B cell (primary cell): ENCODE measurements around the gene CHMP1B. TPM values are rescaled to one million over a fixed set of nuclear protein-coding genes. Genes with fewer than 3 reads are reported as not detected.

Source experiments
- ATAC-seq: fragments of 200-7000 bp; cut with Tn5 transposase; one replicate; pipeline ENCODE4 v1.10.0; 2021; ENCODE audit warnings: low read depth, mild to moderate bottlenecking, moderate number of reproducible peaks, moderate library complexity
- CTCF ChIA-PET: fragments of 350-600 bp; sonication (Branson Sonifier 250); formaldehyde crosslinking; loops from one replicate; lab custom pipeline; 2021; ENCODE audit warnings: antibody characterized with exemption, inconsistent platforms; lab: Charles Lee
- POLR2A ChIA-PET: fragments of 350-600 bp; sonication (Branson Sonifier 250); formaldehyde crosslinking; loops from one replicate; lab custom pipeline; 2021; ENCODE audit warnings: antibody characterized with exemption; lab: Charles Lee
- DNase-seq: peaks from one replicate; pipeline ENCODE4 v3.0.0; 2013
- H2AFZ ChIP-seq: 2 replicates; pipeline ENCODE4 v1.6.1; 2012; ENCODE audit warnings: mild to moderate bottlenecking, low read depth, low read length; ENCODE audit not compliant: insufficient read depth, poor library complexity, severe bottlenecking
- H3K27ac ChIP-seq, 2 donors: 1 replicate in 1 of 2; 2 replicates in 1 of 2; pipeline ENCODE4 v1.5.1; 2012 to 2013; ENCODE audit warnings: low read length in 2 of 2, mild to moderate bottlenecking in 2 of 2, moderate library complexity in 1 of 2
- H3K27me3 ChIP-seq, 4 experiments: fragments of 200-600 bp in 1 of 4; sonication (generic) in 1 of 4; replicated peaks in 1 of 4; 1 replicate in 2 of 4; 2 replicates in 2 of 4; pipeline versions ENCODE4 v1.6.1 to v1.7.0; 2013 to 2016; ENCODE audit warnings: low read length in 3 of 4, mild to moderate bottlenecking in 2 of 4, mixed read lengths in 1 of 4, moderate library complexity in 1 of 4; ENCODE audit not compliant: insufficient read depth in 4 of 4, control insufficient read depth in 3 of 4; ENCODE audit errors: control extremely low read depth in 1 of 4
- H3K36me3 ChIP-seq, 2 experiments: replicated peaks in 1 of 2; 1 replicate in 1 of 2; 2 replicates in 1 of 2; pipeline versions ENCODE4 v1.6.1 to v1.7.1; 2013; ENCODE audit warnings: low read length in 1 of 2; ENCODE audit not compliant: insufficient read depth in 2 of 2, control insufficient read depth in 1 of 2; ENCODE audit errors: control extremely low read depth in 1 of 2, extremely low read depth in 1 of 2
- H3K4me1 ChIP-seq, 2 donors: fragments of 200-600 bp in 1 of 2; sonication (generic) in 1 of 2; 1 replicate in 1 of 2; 2 replicates in 1 of 2; pipeline versions ENCODE4 v1.5.1 to v1.6.1; 2013 to 2017; ENCODE audit warnings: low read length in 2 of 2; ENCODE audit not compliant: control insufficient read depth in 2 of 2, insufficient read depth in 2 of 2
- H3K4me2 ChIP-seq: replicated peaks from 2 replicates; pipeline ENCODE3; 2012; ENCODE audit warnings: mild to moderate bottlenecking, low read depth, low read length; ENCODE audit not compliant: poor library complexity, severe bottlenecking
- H3K4me3 ChIP-seq, 5 experiments: fragments of 200-600 bp in 1 of 5; sonication (generic) in 1 of 5; 1 replicate in 3 of 5; 2 replicates in 2 of 5; pipeline versions ENCODE4 v1.5.1 to v1.7.0; 2011 to 2016; ENCODE audit warnings: low read length in 4 of 5, mild to moderate bottlenecking in 4 of 5, low read depth in 2 of 5, control low read depth in 1 of 5, moderate library complexity in 1 of 5; ENCODE audit not compliant: insufficient read depth in 1 of 5; ENCODE audit errors: control extremely low read depth in 1 of 5, extremely low read depth in 1 of 5
- H3K79me2 ChIP-seq: fragments of 200-600 bp; sonication (generic); one replicate; pipeline ENCODE4 v1.6.0; 2016; ENCODE audit warnings: low read length; ENCODE audit not compliant: control insufficient read depth, insufficient read depth
- H3K9ac ChIP-seq: fragments of 200-600 bp; sonication (generic); 2 replicates; pipeline ENCODE4 v1.6.1; 2017; ENCODE audit warnings: mild to moderate bottlenecking, low read length, moderate library complexity
- H3K9me3 ChIP-seq, 3 donors: one replicate each; pipeline versions ENCODE4 v1.6.1 to v1.7.1; 2013; ENCODE audit warnings: low read length in 2 of 3; ENCODE audit not compliant: control insufficient read depth in 2 of 3, insufficient read depth in 1 of 3; ENCODE audit errors: control extremely low read depth in 1 of 3
- H4K20me1 ChIP-seq: 2 replicates; pipeline ENCODE4 v1.6.0; 2012; ENCODE audit warnings: mild to moderate bottlenecking, low read length; ENCODE audit not compliant: insufficient read depth, control insufficient read depth, poor library complexity, severe bottlenecking
- H3K27ac Mint-ChIP-seq: one replicate; pipeline ENCODE4 v1.8.0; 2021; ENCODE audit warnings: mixed read lengths
- H3K27me3 Mint-ChIP-seq: one replicate; pipeline ENCODE4 v1.8.0; 2021; ENCODE audit warnings: mixed read lengths
- H3K4me1 Mint-ChIP-seq: one replicate; pipeline ENCODE4 v1.8.0; 2021; ENCODE audit warnings: mixed read lengths
- H3K4me3 Mint-ChIP-seq: one replicate; pipeline ENCODE4 v1.8.0; 2021; ENCODE audit warnings: mixed read lengths
- H3K9me3 Mint-ChIP-seq: one replicate; pipeline ENCODE4 v1.8.0; 2022; ENCODE audit warnings: mixed read lengths; ENCODE audit not compliant: insufficient read depth
- EZH2 ChIP-seq: IDR thresholded peaks from 2 replicates; pipeline ENCODE4 v1.6.1; 2012; ENCODE audit warnings: borderline replicate concordance, low read depth, mild to moderate bottlenecking, moderate library complexity, low read length; ENCODE audit not compliant: insufficient read depth, poor library complexity, severe bottlenecking
- WGBS: methylation state at CpG from one replicate; pipeline ENCODE4 v1.1.5; 2013; ENCODE audit warnings: missing lambda C conversion rate; ENCODE audit not compliant: insufficient coverage; 5-methylcytosine and 5-hydroxymethylcytosine counted together
- intact Hi-C: fragments of 100-400 bp; cut with micrococcal nuclease; formaldehyde crosslinking; loops from one replicate; pipeline ENCODE4 v1.10.0; 2022
- polyA plus RNA-seq: library from polyadenylated mRNA; depleted of rRNA; stranded (reverse); fragments of >200 nt; gene quantifications from 2 replicates; pipeline ENCODE4 v1.2.3, GENCODE V29; 2012
- total RNA-seq, 2 donors: library from RNA; stranded (reverse); fragments of 120-200 nt in 1 of 2; gene quantifications; 1 replicate in 1 of 2; 2 replicates in 1 of 2; pipeline versions ENCODE4 v1.2.3 to v1.2.4, GENCODE V29; 2013 to 2022
- TF ChIP-seq, protein P1 (sequence below): fragments of 200-600 bp; IDR thresholded peaks from one replicate; pipeline ENCODE4 v1.8.0; 2022; ENCODE audit warnings: antibody characterized with exemption, mild to moderate bottlenecking

CHMP1B gene
- total and polyA plus RNA-seq, 2 donors (not counting 1 experiment from before 2014, with no cell fraction given): 55.4 to 86.0 TPM

- intact Hi-C loops: no loop called here
Measured at GRCh38 chr18:11809895-11810294, 41.3 kb upstream of the CHMP1B start.

GRCh38 chr18:11810379-11810778, 40.8 kb upstream of the CHMP1B start:
- H3K27me3 Mint-ChIP-seq: peaks cover 13% of the 10 kb centered on the region
- H3K9ac ChIP-seq: no peak overlapping the region
- CTCF ChIA-PET: no interaction called here
- POLR2A ChIA-PET: interaction anchor here (0.6 kb wide), 1 partner anchor 1319 kb away, joined by 5 read pairs; no protein-coding TSS in a partner anchor
- no peaks in the 10 kb centered on the region for H3K4me1 Mint-ChIP-seq
- H3K9me3 ChIP-seq: peaks cover 0 to 3% (median 0%) of the 10 kb centered on the region in 3 donors
- no peak overlapping the region for H3K27ac Mint-ChIP-seq
- H3K27me3 ChIP-seq: no peaks in the 10 kb centered on the region
- H3K36me3 ChIP-seq: no peaks in the 10 kb centered on the region
- ATAC-seq (no peak), DNase-seq (no peak)
- no peaks in the 10 kb centered on the region for H3K79me2 ChIP-seq
- H3K4me2 ChIP-seq: no peak overlapping the region
- H3K4me3 Mint-ChIP-seq: no peak overlapping the region
- no peak overlapping the region for H2AFZ ChIP-seq
- H3K4me3 ChIP-seq: no peak overlapping the region
- WGBS: 95% methylated on average over 2 of the region's 3 CpGs
- intact Hi-C loops: no loop called here
- TF ChIP-seq, protein P1, sequence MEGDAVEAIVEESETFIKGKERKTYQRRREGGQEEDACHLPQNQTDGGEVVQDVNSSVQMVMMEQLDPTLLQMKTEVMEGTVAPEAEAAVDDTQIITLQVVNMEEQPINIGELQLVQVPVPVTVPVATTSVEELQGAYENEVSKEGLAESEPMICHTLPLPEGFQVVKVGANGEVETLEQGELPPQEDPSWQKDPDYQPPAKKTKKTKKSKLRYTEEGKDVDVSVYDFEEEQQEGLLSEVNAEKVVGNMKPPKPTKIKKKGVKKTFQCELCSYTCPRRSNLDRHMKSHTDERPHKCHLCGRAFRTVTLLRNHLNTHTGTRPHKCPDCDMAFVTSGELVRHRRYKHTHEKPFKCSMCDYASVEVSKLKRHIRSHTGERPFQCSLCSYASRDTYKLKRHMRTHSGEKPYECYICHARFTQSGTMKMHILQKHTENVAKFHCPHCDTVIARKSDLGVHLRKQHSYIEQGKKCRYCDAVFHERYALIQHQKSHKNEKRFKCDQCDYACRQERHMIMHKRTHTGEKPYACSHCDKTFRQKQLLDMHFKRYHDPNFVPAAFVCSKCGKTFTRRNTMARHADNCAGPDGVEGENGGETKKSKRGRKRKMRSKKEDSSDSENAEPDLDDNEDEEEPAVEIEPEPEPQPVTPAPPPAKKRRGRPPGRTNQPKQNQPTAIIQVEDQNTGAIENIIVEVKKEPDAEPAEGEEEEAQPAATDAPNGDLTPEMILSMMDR: no peak
- TF ChIP-seq EZH2: no peak
- no peaks in the 10 kb centered on the region for H3K4me1 ChIP-seq
- no peaks in the 10 kb centered on the region for H4K20me1 ChIP-seq
- H3K9me3 Mint-ChIP-seq: no peaks in the 10 kb centered on the region
- no peak overlapping the region for H3K27ac ChIP-seq

More at GRCh38 chr18:11809895-11810294, 41.3 kb upstream of the CHMP1B start:
- no peaks in the 10 kb centered on the region for H3K4me1 ChIP-seq
- no peak for ATAC-seq
- H3K4me3 ChIP-seq: no peak overlapping the region
- no peaks in the 10 kb centered on the region for H3K9me3 Mint-ChIP-seq
- H3K4me1 Mint-ChIP-seq: no peaks in the 10 kb centered on the region
- H3K9ac ChIP-seq: no peak overlapping the region
- POLR2A ChIA-PET: interaction anchor here (0.6 kb wide), 1 partner anchor 1320 kb away, joined by 5 read pairs; no protein-coding TSS in a partner anchor
- no peaks in the 10 kb centered on the region for H4K20me1 ChIP-seq
- H3K9me3 ChIP-seq: peaks cover 0 to 3% (median 0%) of the 10 kb centered on the region in 3 donors
- H3K27ac Mint-ChIP-seq: no peak overlapping the region
- H3K27ac ChIP-seq: no peak overlapping the region
- DNase-seq: no peak
- 95% methylated on average over 4 of the region's 6 CpGs for WGBS
- H3K4me2 ChIP-seq: no peak overlapping the region
- TF ChIP-seq EZH2: no peak
- TF ChIP-seq, protein P1: no peak
- H3K36me3 ChIP-seq: no peaks in the 10 kb centered on the region
- H3K79me2 ChIP-seq: no peaks in the 10 kb centered on the region
- peaks cover 10% of the 10 kb centered on the region for H3K27me3 Mint-ChIP-seq
- no peak overlapping the region for H2AFZ ChIP-seq
- H3K27me3 ChIP-seq: no peaks in the 10 kb centered on the region
- no peak overlapping the region for H3K4me3 Mint-ChIP-seq
- CTCF ChIA-PET: no interaction called here
